Lower leg skin (tissue), 3 donors: Measurements from ENCODE around the gene AUTS2.

Source experiments
- POLR2A ChIP-seq, 2 donors: fragments of 450-650 bp; IDR thresholded peaks; one replicate each; pipeline ENCODE4 v1.6.1; 2016 to 2017; ENCODE audit warnings: antibody characterized with exemption in 2 of 2, mild to moderate bottlenecking in 1 of 2, moderate library complexity in 1 of 2
- TF ChIP-seq, protein P1 (sequence below), 3 donors: fragments of 450-650 bp; IDR thresholded peaks; one replicate each; pipeline ENCODE4 v1.5.1; 2016; ENCODE audit warnings: antibody characterized with exemption in 3 of 3, mild to moderate bottlenecking in 3 of 3, moderate library complexity in 2 of 3

DNA sequence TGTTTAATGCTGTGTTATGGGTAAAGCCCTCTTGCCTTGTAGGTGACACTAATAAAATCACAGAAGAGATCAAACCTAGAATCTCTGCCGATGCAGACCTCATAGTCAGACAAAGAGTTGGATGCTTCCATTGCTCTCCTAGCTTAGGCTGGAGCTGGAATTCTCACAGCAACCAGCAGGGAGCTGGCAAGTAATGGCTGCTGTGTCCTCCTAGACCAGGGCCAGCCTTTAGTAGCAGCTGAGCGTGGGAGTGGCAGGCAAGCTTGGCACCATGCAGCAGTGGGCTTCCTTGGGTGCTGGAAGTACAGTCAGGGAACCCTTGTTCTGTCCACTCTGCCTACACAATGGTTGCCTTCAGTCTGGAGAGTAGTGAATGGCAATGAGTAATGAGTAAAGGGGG, 935.3 kb downstream of the AUTS2 start:
- TF ChIP-seq, protein P1, sequence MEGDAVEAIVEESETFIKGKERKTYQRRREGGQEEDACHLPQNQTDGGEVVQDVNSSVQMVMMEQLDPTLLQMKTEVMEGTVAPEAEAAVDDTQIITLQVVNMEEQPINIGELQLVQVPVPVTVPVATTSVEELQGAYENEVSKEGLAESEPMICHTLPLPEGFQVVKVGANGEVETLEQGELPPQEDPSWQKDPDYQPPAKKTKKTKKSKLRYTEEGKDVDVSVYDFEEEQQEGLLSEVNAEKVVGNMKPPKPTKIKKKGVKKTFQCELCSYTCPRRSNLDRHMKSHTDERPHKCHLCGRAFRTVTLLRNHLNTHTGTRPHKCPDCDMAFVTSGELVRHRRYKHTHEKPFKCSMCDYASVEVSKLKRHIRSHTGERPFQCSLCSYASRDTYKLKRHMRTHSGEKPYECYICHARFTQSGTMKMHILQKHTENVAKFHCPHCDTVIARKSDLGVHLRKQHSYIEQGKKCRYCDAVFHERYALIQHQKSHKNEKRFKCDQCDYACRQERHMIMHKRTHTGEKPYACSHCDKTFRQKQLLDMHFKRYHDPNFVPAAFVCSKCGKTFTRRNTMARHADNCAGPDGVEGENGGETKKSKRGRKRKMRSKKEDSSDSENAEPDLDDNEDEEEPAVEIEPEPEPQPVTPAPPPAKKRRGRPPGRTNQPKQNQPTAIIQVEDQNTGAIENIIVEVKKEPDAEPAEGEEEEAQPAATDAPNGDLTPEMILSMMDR (IDR thresholded peaks at IDR 0.05) = no peak
- no peak for TF ChIP-seq POLR2A (IDR thresholded peaks at IDR 0.05)
